Nucleus accumbens (tissue), 56 donors: Measurements from ENCODE around the gene FAM107B.
A peak's percentile ranks its signal among the peaks of the same experiment; 100 is the strongest.
"Not testable (repeated sequence)": the region's sequence is repeated elsewhere in the genome, so short reads cannot be mapped to it uniquely, and the experiment has no call there.

ENCODE experiments used
- DNase-seq, 56 donors: peaks; one replicate each; lab custom pipeline; 2025; lab: John Stamatoyannopoulos, UW

FAM107B gene

GRCh38 chr10:14605231-14605925, 169.3 kb downstream of the FAM107B start:
- DNase-seq = no peak

GRCh38 chr10:14604181-14605142, 170.2 kb downstream of the FAM107B start:
- peak in 55 of 56 donors; percentile 10 to 95 (median 79) for DNase-seq

GRCh38 chr10:14603534-14604102, 171.1 kb downstream of the FAM107B start:
- DNase-seq = peak in 4 of 56 donors; percentile 9 to 31 (median 21)

- no peak for DNase-seq
These were observed 171.7 kb downstream of the FAM107B start for GRCh38 chr10:14602807-14603533.

GRCh38 chr10:14601872-14602725, 172.6 kb downstream of the FAM107B start:
- DNase-seq = peak in 4 of 56 donors; percentile 12 to 39 (median 14)

- DNase-seq = no peak
These were observed 173.4 kb downstream of the FAM107B start for GRCh38 chr10:14601326-14601725.

- no peak for DNase-seq
These were observed 174.6 kb downstream of the FAM107B start for GRCh38 chr10:14600065-14600464.

- DNase-seq = no peak
These were observed 175.6 kb downstream of the FAM107B start for GRCh38 chr10:14598809-14599764.

- no peak for DNase-seq
These were observed 179.0 kb downstream of the FAM107B start for GRCh38 chr10:14595526-14596182.

- no peak for DNase-seq
These were observed 179.7 kb downstream of the FAM107B start for GRCh38 chr10:14594878-14595525.

GRCh38 chr10:14593806-14594205, 180.9 kb downstream of the FAM107B start:
- DNase-seq = no peak

- no peak for DNase-seq
These were observed 182.1 kb downstream of the FAM107B start for GRCh38 chr10:14592566-14592965.

GRCh38 chr10:14592026-14592425, 182.7 kb downstream of the FAM107B start:
- no peak for DNase-seq

- not testable (repeated sequence) for DNase-seq
These were observed 185.8 kb downstream of the FAM107B start for GRCh38 chr10:14588938-14589294.

GRCh38 chr10:14588084-14588937, 186.4 kb downstream of the FAM107B start:
- DNase-seq = peak in 9 of 56 donors; percentile 8 to 47 (median 24)

- peak in 1 of 56 donors; percentile 48 for DNase-seq
These were observed 187.1 kb downstream of the FAM107B start for GRCh38 chr10:14587540-14588083.
